Jurkat, Clone E6-1 (cell line): Measurements from ENCODE around the gene KBTBD8.

Source experiments
- DNase-seq: peaks from one replicate; pipeline ENCODE4 v3.0.0-alpha.2; 2011; ENCODE audit warnings: low read depth, low spot score
- H3K4me3 ChIP-seq: 2 replicates; pipeline ENCODE4 v1.5.1; 2011; ENCODE audit warnings: mild to moderate bottlenecking, low read length, control low read depth, moderate library complexity

The KBTBD8 gene

DNA sequence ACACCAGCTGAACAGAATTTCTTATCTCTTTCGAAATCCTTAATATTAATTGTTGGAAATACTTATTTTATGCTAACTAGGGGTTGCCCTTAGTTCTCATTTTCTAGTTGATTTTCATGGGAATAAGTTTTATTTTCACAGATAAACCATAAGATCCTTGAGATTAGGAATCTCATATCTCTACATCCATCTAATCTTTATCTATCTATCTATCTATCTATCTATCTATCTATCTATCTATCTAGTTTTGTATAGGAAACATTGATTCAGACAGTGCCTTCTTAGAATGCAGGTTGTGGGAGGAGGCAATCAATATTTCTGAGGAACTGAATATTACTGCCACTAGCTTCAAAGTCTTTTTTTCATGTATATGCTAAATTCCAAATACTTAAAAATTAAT, 3.5 kb upstream of the KBTBD8 start:
- no peak overlapping the region for H3K4me3 ChIP-seq
- DNase-seq: no peak

DNA sequence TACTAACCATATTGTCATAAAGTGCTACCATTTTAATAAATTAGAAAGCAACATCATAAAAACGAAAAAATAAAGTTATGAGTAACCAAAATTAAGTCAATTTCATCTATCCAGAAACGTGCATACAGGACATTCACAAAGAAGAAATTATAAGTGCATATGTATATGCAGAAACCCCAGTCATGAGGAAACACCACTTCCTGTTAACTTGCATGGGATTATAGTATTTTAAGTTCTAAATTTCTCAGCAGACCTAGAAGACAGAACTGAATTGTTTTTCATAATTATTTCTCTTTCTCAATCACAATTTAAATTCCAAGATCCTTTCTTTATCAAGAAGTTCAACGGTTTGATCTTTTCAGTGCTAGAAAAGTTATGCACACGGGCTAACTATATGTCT, 1.4 kb upstream of the KBTBD8 start:
- DNase-seq: no peak
- no peak overlapping the region for H3K4me3 ChIP-seq

- DNase-seq: no peak
- peak overlapping the region; percentile 43 for H3K4me3 ChIP-seq
These were observed 471 bp upstream of the KBTBD8 start for GRCh38 chr3:66997560-66998112.

GRCh38 chr3:66998904-66999235, 763 bp downstream of the KBTBD8 start:
- H3K4me3 ChIP-seq: peak overlapping the region; percentile 82
- DNase-seq: peak; percentile 8

DNA sequence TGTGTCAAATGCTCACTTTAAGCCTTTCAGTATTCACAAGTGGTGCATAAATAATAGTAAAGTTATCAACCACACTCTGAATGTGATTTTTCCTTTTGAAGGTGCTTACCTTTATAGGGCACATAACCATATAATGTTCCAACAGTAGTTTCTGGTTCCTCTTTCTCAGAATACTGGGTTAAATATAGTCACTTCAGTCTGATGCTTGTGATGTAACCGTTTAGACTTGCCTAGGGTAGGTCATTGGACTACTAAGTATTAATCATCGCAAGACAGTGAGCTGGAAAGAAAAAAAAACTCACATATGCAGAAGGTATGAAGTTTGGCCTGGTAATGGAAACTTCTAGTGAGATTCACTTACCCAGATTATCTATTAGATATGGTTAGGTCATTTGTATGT, 1.9 kb downstream of the KBTBD8 start:
- DNase-seq: no peak
- no peak overlapping the region for H3K4me3 ChIP-seq

DNA sequence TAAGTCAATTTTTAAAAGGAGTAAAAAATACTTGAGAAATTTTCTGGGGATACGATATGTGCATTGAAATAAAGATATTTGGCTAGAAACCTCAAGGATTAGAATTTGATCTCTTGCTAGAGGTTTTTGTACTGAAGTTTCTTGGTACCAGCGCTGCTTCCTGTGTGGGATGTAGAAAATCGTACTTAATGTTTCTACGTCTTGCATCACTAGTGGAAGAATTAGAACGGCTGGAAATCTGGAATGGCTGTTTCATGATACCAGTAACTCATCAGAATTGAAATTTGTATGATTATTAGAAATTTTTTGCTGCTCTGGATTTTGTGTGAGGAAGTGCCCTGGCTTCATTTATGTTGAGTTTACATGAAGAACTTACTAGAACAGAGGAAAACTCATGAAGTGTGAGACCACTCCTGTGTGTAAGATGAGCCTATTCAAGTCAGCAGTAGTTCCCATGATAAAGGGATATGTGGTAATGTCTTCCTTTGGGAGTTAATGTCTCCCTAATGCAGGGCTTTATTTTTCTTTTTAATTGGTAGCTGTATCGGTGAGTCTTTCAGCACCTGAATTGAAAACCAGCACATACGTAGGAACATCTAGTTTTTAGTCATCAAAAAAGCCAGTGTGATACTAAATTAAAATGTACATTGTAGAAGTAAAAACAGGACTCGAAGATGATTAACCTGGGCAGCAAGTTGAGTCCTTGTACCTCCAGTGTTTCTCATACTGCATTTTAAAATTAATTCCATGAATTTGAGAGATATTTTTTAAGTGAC, 3.2 kb downstream of the KBTBD8 start:
- no peak for DNase-seq
- H3K4me3 ChIP-seq: no peak overlapping the region

DNA sequence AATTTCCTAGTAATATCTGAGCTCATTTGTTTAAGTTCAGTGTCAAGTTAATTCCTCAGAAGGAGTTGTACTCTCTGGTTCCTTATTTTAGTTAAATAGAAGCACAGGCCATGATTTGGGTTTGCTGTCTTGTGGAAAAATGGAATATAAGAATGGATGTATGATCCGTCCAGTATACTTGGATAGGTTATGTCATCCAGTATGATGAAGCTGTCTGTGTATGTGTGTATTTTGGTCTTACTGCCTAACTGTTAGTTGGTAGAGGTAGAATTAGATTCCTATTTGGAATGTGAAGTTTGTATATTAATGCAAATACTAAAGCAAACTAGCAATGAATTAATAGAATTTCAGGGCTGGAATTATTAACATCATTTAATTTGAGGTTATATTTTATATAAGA, 7.9 kb downstream of the KBTBD8 start:
- H3K4me3 ChIP-seq: no peak overlapping the region
- no peak for DNase-seq

DNA sequence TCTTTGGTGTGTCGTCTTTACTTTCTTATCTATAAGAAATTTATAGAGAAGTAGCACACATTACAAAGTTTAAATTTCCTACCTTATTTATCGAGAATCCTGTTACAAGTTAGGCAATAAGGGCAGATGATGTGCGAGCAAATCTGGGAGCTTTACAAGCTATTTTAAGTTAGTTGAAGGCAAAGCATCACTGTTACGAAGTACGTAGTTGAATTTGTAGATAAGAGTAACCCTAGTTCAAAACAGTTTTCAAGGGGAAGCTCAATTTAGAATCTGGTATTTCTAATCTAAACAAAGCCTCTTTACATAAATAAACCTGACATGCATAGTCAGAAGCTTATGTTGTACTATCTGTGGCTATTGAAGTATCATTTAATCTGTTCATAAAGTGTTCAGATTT, 8.4 kb downstream of the KBTBD8 start:
- no peak for DNase-seq
- H3K4me3 ChIP-seq: no peak overlapping the region

- no peak for DNase-seq
- H3K4me3 ChIP-seq: no peak overlapping the region
These were observed 10.3 kb downstream of the KBTBD8 start for GRCh38 chr3:67008388-67008787.

GRCh38 chr3:67009716-67010115, 11.6 kb downstream of the KBTBD8 start:
- DNase-seq: no peak
- H3K4me3 ChIP-seq: no peak overlapping the region

GRCh38 chr3:67011414-67012131, 13.5 kb downstream of the KBTBD8 start:
- H3K4me3 ChIP-seq: no peak overlapping the region
- DNase-seq: no peak

GRCh38 chr3:67012564-67012963, 14.5 kb downstream of the KBTBD8 start:
- DNase-seq: no peak
- no peak overlapping the region for H3K4me3 ChIP-seq

DNA sequence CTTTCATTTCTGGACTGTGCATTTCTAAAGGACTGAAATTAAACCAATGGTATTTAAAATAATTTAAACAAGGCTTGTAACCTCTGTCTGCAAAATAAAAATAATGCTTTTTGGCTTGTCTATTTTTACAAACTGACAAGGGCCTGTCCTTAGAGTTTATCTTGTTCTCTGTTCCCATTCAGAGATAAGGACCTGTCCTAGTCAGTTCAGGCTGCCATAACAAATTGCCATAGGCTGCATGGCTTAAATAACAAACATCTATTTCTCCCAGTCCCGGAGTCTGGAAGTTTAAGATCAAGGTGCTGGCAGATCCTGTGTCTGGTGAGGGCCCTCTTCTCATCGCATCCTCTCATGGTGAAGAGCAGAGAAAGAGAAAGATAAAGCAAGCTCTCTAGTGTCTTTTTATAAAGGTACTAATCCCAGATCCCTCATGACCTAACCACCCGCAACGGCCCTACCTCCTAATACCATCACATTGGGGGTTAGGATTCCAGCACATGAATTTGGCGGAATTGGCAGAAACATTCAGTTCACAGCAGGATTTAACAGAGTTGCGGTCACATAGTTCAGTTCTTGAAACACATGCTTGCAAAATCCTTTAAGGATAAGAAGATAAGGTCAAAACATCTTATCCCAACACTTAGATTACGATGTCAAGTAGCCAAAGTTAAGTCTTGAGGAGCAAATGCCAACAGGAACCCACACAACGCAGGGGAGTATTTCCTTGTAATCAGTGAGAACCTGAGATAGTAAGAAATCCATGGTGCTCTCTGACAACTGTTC, 17.8 kb downstream of the KBTBD8 start:
- DNase-seq: no peak
- H3K4me3 ChIP-seq: no peak overlapping the region

GRCh38 chr3:67016522-67017080, 18.5 kb downstream of the KBTBD8 start:
- no peak overlapping the region for H3K4me3 ChIP-seq
- peak; percentile 12 for DNase-seq

DNA sequence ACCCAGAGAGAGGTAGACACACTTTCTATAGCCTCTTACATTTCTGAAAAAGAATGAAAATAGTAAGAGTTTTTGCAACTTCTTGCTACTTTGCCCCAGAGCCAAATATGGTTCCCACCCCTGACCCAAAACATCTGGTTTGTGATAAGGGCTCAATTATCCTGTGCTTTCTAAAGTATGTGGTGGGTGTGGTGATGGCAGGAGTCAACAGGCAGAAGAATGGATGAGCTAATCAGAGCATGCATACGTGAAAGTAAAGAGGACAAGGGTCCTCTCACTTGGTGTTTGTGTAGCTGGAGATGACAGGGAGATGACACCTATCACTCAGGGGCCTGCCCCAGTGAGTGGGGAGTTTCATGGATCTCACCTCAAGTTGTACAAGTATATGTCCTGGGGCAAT, 19.1 kb downstream of the KBTBD8 start:
- H3K4me3 ChIP-seq: no peak overlapping the region
- no peak for DNase-seq

DNA sequence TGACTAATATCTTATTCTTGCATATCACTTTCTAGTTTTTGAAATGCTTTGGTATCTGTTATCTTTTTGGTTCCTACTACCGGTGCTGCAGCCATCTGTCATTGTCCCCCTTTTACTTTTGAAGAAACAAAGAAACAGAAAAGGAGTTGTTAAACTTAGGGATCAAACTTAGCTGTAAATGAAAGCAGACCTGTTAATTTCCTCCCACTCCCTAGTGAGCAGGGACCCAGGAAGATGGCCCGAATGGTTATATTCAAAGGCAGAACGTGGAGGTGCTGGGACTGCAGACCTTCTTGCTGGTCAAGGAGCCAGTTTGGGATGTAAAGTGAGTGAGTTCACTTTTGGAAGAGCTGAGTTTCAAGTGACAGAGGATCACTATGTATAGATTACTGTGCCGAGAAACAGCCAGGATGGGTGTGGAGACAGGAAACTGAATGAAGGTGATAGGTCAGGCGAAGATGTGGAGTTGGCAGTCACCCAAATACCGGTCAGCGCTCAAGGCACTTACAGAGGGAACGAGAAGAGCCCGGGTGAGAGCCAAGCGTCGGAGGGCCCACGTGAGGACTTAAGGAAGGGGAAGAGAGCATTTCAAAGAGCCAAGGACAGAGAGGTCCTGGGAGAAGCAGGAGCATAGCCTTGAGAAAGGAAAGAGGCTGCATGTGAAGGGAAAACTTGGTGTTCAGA, 20.1 kb downstream of the KBTBD8 start:
- H3K4me3 ChIP-seq: no peak overlapping the region
- no peak for DNase-seq

DNA sequence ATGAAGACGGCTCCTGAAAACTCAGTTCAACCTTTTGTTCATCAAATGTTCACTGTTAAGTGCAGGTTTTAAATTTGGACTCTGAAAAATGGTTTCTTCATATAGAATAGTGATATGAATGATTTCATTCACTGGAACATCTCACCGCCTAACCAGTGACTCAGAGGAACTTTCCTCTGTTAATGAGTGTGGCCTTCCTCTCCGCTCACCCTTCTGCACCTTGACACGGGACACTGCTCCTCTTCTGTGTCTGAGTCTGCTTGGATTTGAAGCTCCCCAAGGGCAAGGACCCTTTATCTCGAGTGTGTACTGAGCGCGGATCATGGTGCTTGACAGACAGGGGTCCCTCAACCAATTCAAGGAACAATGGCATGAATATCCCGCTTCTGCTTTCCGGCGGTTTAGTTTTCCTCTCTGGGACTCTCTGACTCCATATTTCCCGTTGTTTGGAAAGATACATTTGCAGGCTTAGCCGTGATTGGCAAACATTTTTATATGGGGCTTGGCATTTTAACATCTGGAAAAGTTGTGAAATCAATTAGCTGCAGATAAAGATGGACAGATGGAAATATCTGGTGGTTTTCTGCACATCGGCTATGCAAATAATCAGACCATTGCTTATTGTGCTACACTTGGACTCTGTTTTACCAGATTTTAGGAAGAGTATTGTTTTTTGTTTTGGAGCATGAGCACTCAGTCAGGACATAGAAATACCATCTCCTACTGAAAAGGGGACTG, 20.9 kb downstream of the KBTBD8 start:
- H3K4me3 ChIP-seq: no peak overlapping the region
- no peak for DNase-seq

GRCh38 chr3:67028001-67028784, 30.1 kb downstream of the KBTBD8 start:
- DNase-seq: no peak
- H3K4me3 ChIP-seq: no peak overlapping the region
